Fibroblast of mammary gland (primary cell): ENCODE data around the gene ID4.

Experiments
- DNase-seq: peaks from one replicate; pipeline ENCODE4 v3.0.0-alpha.2; 2010; ENCODE audit warnings: low read depth
- H3K4me3 ChIP-seq: 2 replicates; pipeline ENCODE4 v1.5.1; 2011; ENCODE audit warnings: low read depth, mild to moderate bottlenecking, low read length, moderate library complexity; ENCODE audit not compliant: control insufficient read depth
- TF ChIP-seq, protein P1 (sequence below): conservative IDR thresholded peaks from 2 replicates; pipeline ENCODE4 v1.5.1; 2011; ENCODE audit warnings: low read depth, low read length, inconsistent platforms; ENCODE audit not compliant: control insufficient read depth, insufficient read depth

ID4 gene

DNA sequence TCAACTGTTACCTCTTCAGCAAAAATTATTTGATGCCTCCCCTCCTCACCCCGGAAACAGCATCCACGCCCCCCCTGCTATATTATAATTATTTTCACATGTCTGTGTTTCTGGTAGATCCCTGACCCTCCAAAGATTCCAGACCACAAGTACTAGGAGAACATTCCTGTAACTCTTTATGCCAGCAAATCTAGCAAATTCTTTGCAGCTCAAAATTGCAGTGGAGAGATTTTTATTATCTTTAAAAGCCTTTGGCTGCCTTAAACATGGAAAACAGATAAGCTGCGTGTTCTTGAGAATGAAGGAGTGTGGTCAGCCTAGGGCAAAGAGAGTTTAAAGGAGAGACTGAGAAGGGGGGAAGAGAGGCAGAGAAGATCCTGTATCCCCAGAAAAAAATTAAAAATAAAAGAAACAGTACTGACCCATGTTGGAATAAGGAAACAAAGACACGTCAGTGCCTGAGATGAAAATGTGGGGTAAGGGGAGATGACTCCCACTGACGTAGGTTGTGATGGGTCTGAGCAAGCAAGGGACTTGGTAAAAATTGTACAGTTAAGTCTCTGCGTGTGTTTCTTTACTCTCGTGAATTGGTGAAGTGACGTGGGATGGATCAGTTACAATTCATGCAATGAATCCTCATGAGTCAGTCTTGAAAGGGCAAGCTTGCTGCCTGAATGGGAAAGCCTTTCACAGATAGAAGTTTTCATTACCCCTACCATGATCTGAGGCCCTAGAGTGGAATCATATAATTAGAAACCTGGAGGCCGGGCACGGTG is 8.3 kb downstream of the ID4 start:
- no peak overlapping the region for H3K4me3 ChIP-seq
- DNase-seq: peak; percentile 28
- TF ChIP-seq, protein P1, sequence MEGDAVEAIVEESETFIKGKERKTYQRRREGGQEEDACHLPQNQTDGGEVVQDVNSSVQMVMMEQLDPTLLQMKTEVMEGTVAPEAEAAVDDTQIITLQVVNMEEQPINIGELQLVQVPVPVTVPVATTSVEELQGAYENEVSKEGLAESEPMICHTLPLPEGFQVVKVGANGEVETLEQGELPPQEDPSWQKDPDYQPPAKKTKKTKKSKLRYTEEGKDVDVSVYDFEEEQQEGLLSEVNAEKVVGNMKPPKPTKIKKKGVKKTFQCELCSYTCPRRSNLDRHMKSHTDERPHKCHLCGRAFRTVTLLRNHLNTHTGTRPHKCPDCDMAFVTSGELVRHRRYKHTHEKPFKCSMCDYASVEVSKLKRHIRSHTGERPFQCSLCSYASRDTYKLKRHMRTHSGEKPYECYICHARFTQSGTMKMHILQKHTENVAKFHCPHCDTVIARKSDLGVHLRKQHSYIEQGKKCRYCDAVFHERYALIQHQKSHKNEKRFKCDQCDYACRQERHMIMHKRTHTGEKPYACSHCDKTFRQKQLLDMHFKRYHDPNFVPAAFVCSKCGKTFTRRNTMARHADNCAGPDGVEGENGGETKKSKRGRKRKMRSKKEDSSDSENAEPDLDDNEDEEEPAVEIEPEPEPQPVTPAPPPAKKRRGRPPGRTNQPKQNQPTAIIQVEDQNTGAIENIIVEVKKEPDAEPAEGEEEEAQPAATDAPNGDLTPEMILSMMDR: no peak

DNA sequence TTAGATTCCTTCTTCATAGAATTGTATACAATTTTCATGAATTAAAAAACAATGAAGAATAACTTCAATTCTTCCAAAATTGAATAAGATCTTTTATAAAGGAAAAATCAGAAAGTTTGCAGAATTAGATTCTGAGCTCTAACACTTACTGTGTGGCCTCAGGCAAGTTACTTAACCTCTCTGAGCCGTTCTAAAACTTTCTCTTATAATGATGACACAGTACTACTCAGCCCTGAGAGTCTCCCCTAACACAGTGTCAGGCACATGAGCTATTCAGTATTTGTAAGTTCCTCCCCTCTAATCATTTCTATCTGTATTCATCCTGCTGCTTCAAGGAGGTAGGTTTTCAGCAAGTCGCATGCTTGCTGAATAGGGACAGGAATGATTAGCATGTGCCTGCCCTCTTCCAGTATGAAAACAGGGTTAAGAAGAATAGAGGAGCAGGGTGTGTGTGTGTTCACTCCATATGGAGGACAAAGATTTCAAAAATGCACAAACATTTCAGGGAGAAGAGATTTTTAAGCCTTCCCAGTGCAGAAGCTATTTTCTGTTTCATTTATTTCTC is 11.4 kb downstream of the ID4 start:
- DNase-seq: no peak
- TF ChIP-seq, protein P1: no peak
- no peak overlapping the region for H3K4me3 ChIP-seq

DNA sequence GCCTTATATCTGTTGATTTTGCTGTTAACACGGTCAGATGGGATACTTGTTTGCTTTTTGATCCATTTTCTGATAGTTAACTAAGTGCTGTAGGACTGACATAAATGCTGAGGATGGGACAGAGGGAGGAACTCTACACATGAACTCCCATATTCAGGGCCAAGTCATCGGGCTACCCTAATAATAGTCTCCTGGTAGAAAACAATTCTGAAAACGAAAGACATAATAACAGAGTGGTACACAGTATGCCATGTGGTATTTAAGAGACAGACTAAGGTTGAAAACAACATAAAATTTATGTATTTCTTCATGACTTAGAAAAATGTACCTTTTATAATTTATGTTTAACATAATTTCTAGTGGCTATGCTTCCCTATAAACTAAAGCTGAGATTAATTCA is 12.0 kb downstream of the ID4 start:
- TF ChIP-seq, protein P1: no peak
- H3K4me3 ChIP-seq: no peak overlapping the region
- DNase-seq: no peak

DNA sequence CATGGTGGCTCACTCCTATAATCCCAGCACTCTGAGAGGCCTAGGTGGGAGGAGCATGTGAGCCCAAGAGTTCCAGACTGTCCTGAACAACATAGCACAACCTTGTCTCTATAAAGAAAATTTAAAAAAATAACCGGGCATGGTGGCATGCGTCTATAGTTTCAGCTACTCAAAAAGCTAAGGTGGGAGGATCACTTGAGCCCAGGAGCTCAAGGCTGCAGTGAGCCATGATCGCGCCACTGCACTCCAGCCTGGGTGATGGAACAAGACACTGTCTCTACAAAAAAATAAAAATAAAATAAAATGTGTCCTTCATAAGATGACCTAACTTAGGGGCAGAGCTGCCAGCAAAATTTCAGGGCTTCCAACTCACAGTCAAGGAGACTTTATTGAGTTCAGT is 12.6 kb downstream of the ID4 start:
- H3K4me3 ChIP-seq: no peak overlapping the region
- TF ChIP-seq, protein P1: no peak
- DNase-seq: no peak

DNA sequence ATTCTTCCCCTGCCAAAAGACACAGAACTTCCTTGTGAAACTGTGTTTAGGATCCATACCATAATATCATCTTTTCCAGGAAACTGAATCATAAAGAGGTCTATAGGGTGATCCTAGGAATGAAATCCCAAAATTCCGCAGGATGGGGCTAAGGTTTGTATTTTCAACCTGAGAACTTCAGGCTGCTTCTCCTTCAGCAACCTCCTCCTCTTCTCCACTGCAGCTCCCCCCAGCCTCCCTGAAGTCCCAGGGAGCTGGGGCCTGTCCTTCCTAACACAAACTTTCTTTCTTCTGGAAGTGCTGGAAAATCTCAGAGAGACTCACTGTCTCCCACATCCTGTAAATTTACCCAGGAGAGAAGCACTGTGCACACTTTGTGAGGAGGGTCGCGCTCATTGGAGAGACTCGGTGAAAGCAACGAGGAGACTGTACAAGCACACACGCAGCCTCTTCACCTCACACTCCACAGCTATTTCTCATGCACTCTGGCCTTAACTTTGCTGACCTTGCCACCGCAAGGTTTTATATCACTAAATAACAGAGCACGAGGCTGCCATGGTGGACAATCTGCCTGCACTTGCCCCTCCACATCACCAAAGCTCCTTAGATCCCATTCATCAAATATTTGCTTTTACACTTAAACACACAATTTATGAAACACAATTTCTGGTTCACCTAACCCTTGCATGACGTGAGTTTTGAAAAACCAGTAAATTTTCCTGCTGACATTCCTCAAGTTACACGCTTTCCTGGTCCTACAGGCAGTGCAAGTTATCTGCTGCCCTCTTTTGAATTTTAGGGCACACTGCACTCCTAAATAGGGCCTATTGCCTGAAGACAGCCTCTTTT is 14.3 kb downstream of the ID4 start:
- TF ChIP-seq, protein P1: peak; percentile 98
- peak; percentile 72 for DNase-seq
- H3K4me3 ChIP-seq: no peak overlapping the region

DNA sequence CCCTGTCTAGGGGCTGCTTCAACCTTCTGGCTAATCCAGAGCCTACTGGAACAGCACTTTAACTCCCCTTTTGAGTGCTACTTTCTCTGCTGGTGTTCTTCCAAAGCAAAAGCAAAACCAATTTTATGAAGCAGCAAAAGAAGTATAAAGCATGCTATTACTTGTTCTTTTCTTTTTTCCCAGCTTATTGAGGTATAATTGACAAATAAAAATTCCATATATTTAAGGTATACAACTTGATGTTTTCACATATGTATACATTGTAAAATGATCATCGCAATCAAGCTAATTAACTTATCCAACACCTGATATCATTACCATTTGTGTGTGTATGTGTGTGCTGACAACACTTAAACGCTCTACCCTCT is 14.9 kb downstream of the ID4 start:
- no peak overlapping the region for H3K4me3 ChIP-seq
- TF ChIP-seq, protein P1: no peak
- DNase-seq: no peak
